OCI-LY7 (cell line): Measurements from ENCODE around the gene LMX1B. TPM values are rescaled to one million over a fixed set of nuclear protein-coding genes. Genes with fewer than 3 reads are reported as not detected.

Experiments used
- BruUV-seq: library from RNA; stranded (reverse); fragments of 400-500 nt; replicated peaks from 2 replicates; lab custom pipeline; 2021; lab: Mats Ljungman, UMichigan
- CTCF ChIA-PET: fragments of 300-600 bp; sonication (Branson Sonifier 250); formaldehyde crosslinking; loops from one replicate; lab custom pipeline; 2022; ENCODE audit warnings: antibody characterized with exemption; ENCODE audit not compliant: unreplicated experiment; lab: Charles Lee
- POLR2A ChIA-PET: fragments of 300-600 bp; sonication (Branson Sonifier 250); formaldehyde crosslinking; loops from one replicate; lab custom pipeline; 2022; ENCODE audit warnings: antibody characterized with exemption; lab: Charles Lee
- DNase-seq: peaks from one replicate; pipeline ENCODE4 v3.0.0-alpha.2; 2015; ENCODE audit warnings: low spot score
- H2AFZ ChIP-seq: fragments of 200-600 bp; sonication (generic), shearing (Covaris generic); 2 replicates; pipeline ENCODE4 v1.6.1; 2014; ENCODE audit warnings: mild to moderate bottlenecking, antibody characterized with exemption, low read length, moderate library complexity
- H3K27ac ChIP-seq: fragments of 200-600 bp; sonication (generic); 2 replicates; pipeline ENCODE4 v1.5.1; 2014; ENCODE audit warnings: mixed run types, low read depth, mild to moderate bottlenecking, moderate library complexity, low read length, inconsistent platforms; ENCODE audit not compliant: poor library complexity, severe bottlenecking
- H3K36me3 ChIP-seq: fragments of 200-600 bp; sonication (generic); 2 replicates; pipeline ENCODE4 v1.6.1; 2014; ENCODE audit warnings: mild to moderate bottlenecking, antibody characterized with exemption, low read length, moderate library complexity, mixed read lengths; ENCODE audit not compliant: insufficient read depth
- H3K4me1 ChIP-seq: fragments of 200-600 bp; sonication (generic); 2 replicates; pipeline ENCODE4 v1.5.1; 2014; ENCODE audit warnings: mild to moderate bottlenecking, low read length; ENCODE audit not compliant: insufficient read depth, poor library complexity, severe bottlenecking
- H3K4me2 ChIP-seq: fragments of 200-600 bp; sonication (generic); 2 replicates; pipeline ENCODE4 v1.6.1; 2014; ENCODE audit warnings: mild to moderate bottlenecking, low read length
- H3K4me3 ChIP-seq: fragments of 200-600 bp; sonication (generic); 2 replicates; pipeline ENCODE4 v1.5.1; 2014; ENCODE audit warnings: mild to moderate bottlenecking, low read depth, low read length; ENCODE audit not compliant: poor library complexity, severe bottlenecking
- H3K79me2 ChIP-seq: fragments of 200-600 bp; sonication (generic); 2 replicates; pipeline ENCODE4 v1.6.1; 2016; ENCODE audit warnings: low read depth, mild to moderate bottlenecking, low read length, moderate library complexity, mixed read lengths; ENCODE audit not compliant: insufficient read depth
- H3K9me2 ChIP-seq: fragments of 200-600 bp; sonication (generic); 2 replicates; pipeline ENCODE4 v1.6.1; 2016; ENCODE audit warnings: mild to moderate bottlenecking, low read length, mixed read lengths; ENCODE audit not compliant: insufficient read depth
- H3K9me3 ChIP-seq: fragments of 200-600 bp; sonication (generic); 2 replicates; pipeline ENCODE4 v1.6.1; 2014; ENCODE audit warnings: mild to moderate bottlenecking, mixed run types, low read length, mixed read lengths
- H4K20me1 ChIP-seq: fragments of 200-600 bp; sonication (generic); 2 replicates; pipeline ENCODE4 v1.6.1; 2014; ENCODE audit warnings: mild to moderate bottlenecking, antibody characterized with exemption, low read length, moderate library complexity, mixed read lengths; ENCODE audit not compliant: insufficient read depth
- EZH2phosphoT487 ChIP-seq: fragments of 200-600 bp; sonication (generic); IDR thresholded peaks from 2 replicates; pipeline ENCODE4 v1.6.1; 2018; ENCODE audit warnings: low read depth, borderline replicate concordance, mild to moderate bottlenecking, mixed run types, antibody characterized with exemption, low read length, moderate library complexity, mixed read lengths
- intact Hi-C: fragments of 100-400 bp; cut with micrococcal nuclease; formaldehyde crosslinking; loops from one replicate; pipeline ENCODE4 v1.10.0; 2022; ENCODE audit not compliant: unreplicated experiment
- total RNA-seq, 2 experiments: library from RNA; depleted of rRNA in 1 of 2; stranded (reverse); fragments of >200 nt in 1 of 2; shearing (Covaris generic) in 1 of 2; gene quantifications; 2 replicates each; pipeline ENCODE4 v1.2.3, GENCODE V29; 2014 to 2022
- TF ChIP-seq, protein P1 (sequence below): fragments of 200-600 bp; sonication (generic); conservative IDR thresholded peaks from 2 replicates; pipeline ENCODE4 v1.5.1; 2014; ENCODE audit warnings: mild to moderate bottlenecking, antibody characterized with exemption, low read length, moderate library complexity, mixed read lengths

Gene LMX1B
- total RNA-seq, 2 experiments from 2014 or later, result not detected

GRCh38 chr9:126631254-126631653 is 17.5 kb downstream of the LMX1B start:
- Histone ChIP-seq H3K36me3 (no peaks in the 10 kb centered on the region), H3K4me1 (no peaks in the 10 kb centered on the region), H3K27ac (no peak overlapping the region), H3K9me2 (no peaks in the 10 kb centered on the region), H3K4me2 (no peak overlapping the region), H3K9me3 (no peaks in the 10 kb centered on the region), H4K20me1 (no peaks in the 10 kb centered on the region), H3K79me2 (no peaks in the 10 kb centered on the region), H3K4me3 (no peak overlapping the region), H2AFZ (no peak overlapping the region)
- no peak for DNase-seq
- CTCF ChIA-PET, result no interaction called here
- BruUV-seq, result no TSS peak
- POLR2A ChIA-PET, result interaction anchor here (0.6 kb wide), 1 partner anchor 178 kb away, joined by 3 read pairs; no protein-coding TSS in a partner anchor
- intact Hi-C loops, result no loop called here
- TF ChIP-seq, protein P1, sequence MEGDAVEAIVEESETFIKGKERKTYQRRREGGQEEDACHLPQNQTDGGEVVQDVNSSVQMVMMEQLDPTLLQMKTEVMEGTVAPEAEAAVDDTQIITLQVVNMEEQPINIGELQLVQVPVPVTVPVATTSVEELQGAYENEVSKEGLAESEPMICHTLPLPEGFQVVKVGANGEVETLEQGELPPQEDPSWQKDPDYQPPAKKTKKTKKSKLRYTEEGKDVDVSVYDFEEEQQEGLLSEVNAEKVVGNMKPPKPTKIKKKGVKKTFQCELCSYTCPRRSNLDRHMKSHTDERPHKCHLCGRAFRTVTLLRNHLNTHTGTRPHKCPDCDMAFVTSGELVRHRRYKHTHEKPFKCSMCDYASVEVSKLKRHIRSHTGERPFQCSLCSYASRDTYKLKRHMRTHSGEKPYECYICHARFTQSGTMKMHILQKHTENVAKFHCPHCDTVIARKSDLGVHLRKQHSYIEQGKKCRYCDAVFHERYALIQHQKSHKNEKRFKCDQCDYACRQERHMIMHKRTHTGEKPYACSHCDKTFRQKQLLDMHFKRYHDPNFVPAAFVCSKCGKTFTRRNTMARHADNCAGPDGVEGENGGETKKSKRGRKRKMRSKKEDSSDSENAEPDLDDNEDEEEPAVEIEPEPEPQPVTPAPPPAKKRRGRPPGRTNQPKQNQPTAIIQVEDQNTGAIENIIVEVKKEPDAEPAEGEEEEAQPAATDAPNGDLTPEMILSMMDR, result no peak
- no peak for TF ChIP-seq EZH2phosphoT487

DNA sequence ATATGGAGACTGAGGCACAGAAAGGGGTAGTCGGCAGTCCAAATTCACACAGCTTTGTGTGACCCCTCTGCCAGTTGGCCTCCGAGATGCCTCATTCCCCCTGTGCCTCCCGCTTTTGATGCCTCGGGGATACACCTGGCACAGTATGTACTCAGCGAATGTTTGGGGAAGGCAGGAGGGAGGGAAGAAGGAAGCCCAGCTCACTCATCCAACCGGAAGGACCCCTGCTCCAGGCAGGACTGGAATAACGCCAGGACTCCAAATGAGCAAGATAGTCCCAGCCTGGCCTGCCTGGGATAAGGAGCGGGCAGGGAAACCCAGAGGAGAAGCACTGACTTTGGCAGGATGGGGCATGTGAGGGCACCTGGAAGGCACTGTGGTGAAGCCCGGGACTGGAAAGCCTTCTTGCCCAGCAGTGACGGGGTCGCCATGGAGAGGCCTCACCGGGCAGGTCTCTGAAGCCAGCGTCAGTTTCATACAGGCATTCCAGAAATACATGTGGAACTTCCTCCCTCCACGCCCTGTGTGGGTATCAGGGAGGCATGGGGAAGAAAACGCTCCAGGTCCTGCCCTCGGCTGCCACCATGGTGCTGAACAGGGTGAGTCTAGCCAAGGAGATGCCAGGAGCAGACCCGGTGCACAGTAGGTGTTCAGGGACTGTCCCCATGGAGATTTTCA is 20.3 kb downstream of the LMX1B start:
- no TSS peak for BruUV-seq

GRCh38 chr9:126635061-126635460 is 21.3 kb downstream of the LMX1B start:
- Histone ChIP-seq H3K79me2 (no peaks in the 10 kb centered on the region), H3K9me3 (no peaks in the 10 kb centered on the region), H2AFZ (no peak overlapping the region), H3K27ac (no peak overlapping the region), H3K4me2 (no peak overlapping the region), H3K36me3 (no peaks in the 10 kb centered on the region), H3K4me1 (no peaks in the 10 kb centered on the region), H3K9me2 (no peaks in the 10 kb centered on the region), H4K20me1 (no peaks in the 10 kb centered on the region), H3K4me3 (no peak overlapping the region)
- BruUV-seq, result no TSS peak
- TF ChIP-seq, protein P1, result no peak
- TF ChIP-seq EZH2phosphoT487, result no peak
- DNase-seq, result no peak
- ChIA-PET POLR2A (no interaction called here), CTCF (no interaction called here)
- intact Hi-C loops, result no loop called here

More for the DNA sequence above, 20.3 kb downstream of the LMX1B start:
- POLR2A ChIA-PET, result no interaction called here
- DNase-seq, result no peak
- Histone ChIP-seq H3K36me3 (no peaks in the 10 kb centered on the region), H3K4me1 (no peaks in the 10 kb centered on the region), H3K9me2 (no peaks in the 10 kb centered on the region), H3K9me3 (no peaks in the 10 kb centered on the region), H3K79me2 (no peaks in the 10 kb centered on the region), H2AFZ (no peak overlapping the region), H4K20me1 (no peaks in the 10 kb centered on the region), H3K4me3 (no peak overlapping the region), H3K27ac (no peak overlapping the region), H3K4me2 (no peak overlapping the region)
- no peak for TF ChIP-seq EZH2phosphoT487
- TF ChIP-seq, protein P1, result no peak
- CTCF ChIA-PET, result no interaction called here
- intact Hi-C loops, result no loop called here
